WTC11 (cell line): ENCODE data around the gene JCAD. TPM values are rescaled to one million over a fixed set of nuclear protein-coding genes. Genes with fewer than 3 reads are reported as not detected.

Experiments
- ATAC-seq: fragments of 200-7000 bp; cut with Tn5 transposase; 2 replicates; pipeline ENCODE4 v1.10.0; 2021; ENCODE audit warnings: mild to moderate bottlenecking, moderate library complexity
- CTCF ChIA-PET: fragments of 300-600 bp; sonication (Branson Sonifier 250); formaldehyde crosslinking; loops from one replicate; lab custom pipeline; 2021; ENCODE audit warnings: antibody characterized with exemption; lab: Charles Lee
- POLR2A ChIA-PET: fragments of 350-600 bp; sonication (Branson Sonifier 250); formaldehyde crosslinking; loops from one replicate; lab custom pipeline; 2021; ENCODE audit warnings: antibody characterized with exemption; lab: Charles Lee
- DNase-seq: peaks from one replicate; pipeline ENCODE4 v3.0.0; 2021; ENCODE audit warnings: low spot score
- H3K27ac Mint-ChIP-seq: 2 replicates; pipeline ENCODE4 v1.8.0; 2021; ENCODE audit warnings: mixed read lengths
- H3K27me3 Mint-ChIP-seq: 2 replicates; pipeline ENCODE4 v1.8.0; 2021; ENCODE audit warnings: low read depth, mild to moderate bottlenecking, moderate library complexity, mixed read lengths
- H3K36me3 Mint-ChIP-seq: 2 replicates; pipeline ENCODE4 v1.8.0; 2021; ENCODE audit warnings: mixed read lengths
- H3K4me1 Mint-ChIP-seq: 2 replicates; pipeline ENCODE4 v1.8.0; 2022; ENCODE audit warnings: mixed read lengths
- H3K4me3 Mint-ChIP-seq: 2 replicates; pipeline ENCODE4 v1.8.0; 2021; ENCODE audit warnings: mild to moderate bottlenecking, moderate library complexity, mixed read lengths
- H3K9me3 Mint-ChIP-seq: 2 replicates; pipeline ENCODE4 v1.8.0; 2021; ENCODE audit warnings: mixed read lengths
- ATF1 ChIP-seq: sonication (generic); formaldehyde crosslinking; IDR thresholded peaks from 2 replicates; pipeline ENCODE4 v1.8.1; 2023; ENCODE audit warnings: mild to moderate bottlenecking, moderate library complexity, missing genetic modification reagents
- CDX4 ChIP-seq: fragments of 250-450 bp; sonication (Bioruptor Pico); IDR thresholded peaks from 2 replicates; pipeline ENCODE4 v1.9.0; 2021; ENCODE audit warnings: moderate library complexity, mild to moderate bottlenecking, inconsistent platforms, borderline replicate concordance
- CREB1 ChIP-seq: sonication (generic); formaldehyde crosslinking; IDR thresholded peaks from 2 replicates; pipeline ENCODE4 v1.8.0; 2023; ENCODE audit warnings: mild to moderate bottlenecking, missing genetic modification reagents
- ESRRA ChIP-seq: sonication (generic); formaldehyde crosslinking; IDR thresholded peaks from 2 replicates; pipeline ENCODE4 v1.8.1; 2022; ENCODE audit warnings: mild to moderate bottlenecking, missing genetic modification reagents, borderline replicate concordance
- JUN ChIP-seq: sonication (generic); formaldehyde crosslinking; IDR thresholded peaks from 2 replicates; pipeline ENCODE4 v1.8.0; 2023; ENCODE audit warnings: mild to moderate bottlenecking, missing genetic modification reagents
- MXD4 ChIP-seq: fragments of 250-450 bp; sonication (Bioruptor Pico); IDR thresholded peaks from 2 replicates; pipeline ENCODE4 v1.8.0; 2021; ENCODE audit warnings: mild to moderate bottlenecking, moderate library complexity, borderline replicate concordance
- RELA ChIP-seq: sonication (generic); formaldehyde crosslinking; IDR thresholded peaks from 2 replicates; pipeline ENCODE4 v1.8.1; 2022; ENCODE audit warnings: missing genetic modification reagents, mild to moderate bottlenecking, borderline replicate concordance
- RORB ChIP-seq: fragments of 250-450 bp; sonication (Bioruptor Pico); IDR thresholded peaks from 2 replicates; pipeline ENCODE4 v1.9.0; 2021; ENCODE audit warnings: mild to moderate bottlenecking
- SMAD3 ChIP-seq: sonication (generic); formaldehyde crosslinking; IDR thresholded peaks from 2 replicates; pipeline ENCODE4 v1.8.0; 2022; ENCODE audit warnings: missing genetic modification reagents, mild to moderate bottlenecking, borderline replicate concordance
- SMAD4 ChIP-seq: sonication (generic); formaldehyde crosslinking; IDR thresholded peaks from 2 replicates; pipeline ENCODE4 v1.8.0; 2022; ENCODE audit warnings: mild to moderate bottlenecking, missing genetic modification reagents
- STAT6 ChIP-seq: sonication (generic); formaldehyde crosslinking; conservative IDR thresholded peaks from 2 replicates; pipeline ENCODE4 v1.8.1; 2023; ENCODE audit warnings: mild to moderate bottlenecking, low read depth, missing genetic modification reagents, moderate library complexity
- ZBTB43 ChIP-seq: sonication (generic); formaldehyde crosslinking; IDR thresholded peaks from 2 replicates; pipeline ENCODE4 v1.8.1; 2023; ENCODE audit warnings: mild to moderate bottlenecking, missing genetic modification reagents
- total RNA-seq: library from RNA; stranded (reverse); gene quantifications from 3 replicates; pipeline ENCODE4 v1.2.3, GENCODE V29; 2021
- TF ChIP-seq, protein P1 (sequence below): fragments of 250-450 bp; sonication (Bioruptor Pico); IDR thresholded peaks from 2 replicates; pipeline ENCODE4 v1.9.0; 2021; ENCODE audit warnings: mild to moderate bottlenecking
- TF ChIP-seq, protein P2 (sequence below): sonication (generic); formaldehyde crosslinking; IDR thresholded peaks from 2 replicates; pipeline ENCODE4 v1.8.0; 2022; ENCODE audit warnings: missing genetic modification reagents

JCAD gene
- total RNA-seq, 1 experiment from 2014 or later = 1.8 TPM

DNA sequence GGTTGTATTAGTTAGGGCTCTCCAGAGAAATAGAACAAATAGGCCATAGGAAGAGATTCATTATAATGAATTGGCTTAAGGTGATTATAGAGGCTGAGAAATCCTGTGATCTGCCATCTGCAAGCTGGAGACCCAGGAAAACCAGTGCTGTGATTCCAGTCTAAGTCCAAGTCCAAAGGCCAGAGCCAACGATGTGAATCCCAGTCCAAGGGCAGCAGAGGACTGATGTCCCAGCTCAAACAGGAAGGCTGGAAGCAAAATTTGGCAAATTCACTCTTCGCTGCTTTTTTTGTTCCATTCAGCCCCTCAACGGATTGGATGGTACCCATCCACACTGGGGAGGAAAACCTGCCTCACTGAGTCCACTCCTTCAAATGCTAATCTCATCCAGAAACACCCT, 68.0 kb downstream of the JCAD start (continued):
- TF ChIP-seq JUN (CRISPR knock-in tag) = no peak
- no peak for TF ChIP-seq CREB1 (CRISPR knock-in tag)
- TF ChIP-seq SMAD4 (CRISPR knock-in tag) = no peak
- TF ChIP-seq RORB (CRISPR knock-in tag) = no peak

DNA sequence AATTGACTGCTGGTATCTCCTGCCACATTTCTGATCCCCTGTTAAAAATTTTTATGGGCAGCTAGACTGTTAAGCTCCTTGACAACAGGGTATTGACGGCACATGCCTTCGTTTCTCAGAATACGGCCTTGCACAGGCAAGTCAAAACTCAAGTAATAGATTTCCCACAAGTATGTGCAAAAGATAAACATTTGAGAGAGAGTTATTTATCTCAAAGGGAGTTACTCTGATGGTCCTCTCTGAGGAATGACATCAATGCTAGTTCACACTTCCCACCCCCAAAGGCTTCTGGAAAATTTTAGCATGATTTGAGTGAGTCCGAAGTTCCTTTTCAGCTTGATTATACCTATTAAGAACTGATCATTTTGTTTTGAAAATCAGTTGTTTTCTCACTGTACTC, 71.9 kb downstream of the JCAD start:
- no peak overlapping the region for H3K4me3 Mint-ChIP-seq
- H3K27me3 Mint-ChIP-seq = no peaks in the 10 kb centered on the region
- ChIA-PET CTCF (no interaction called here), POLR2A (no interaction called here)
- peaks cover 19% of the 10 kb centered on the region for H3K9me3 Mint-ChIP-seq
- H3K4me1 Mint-ChIP-seq = no peaks in the 10 kb centered on the region
- H3K27ac Mint-ChIP-seq = no peak overlapping the region
- DNase-seq = no peak
- peaks cover 9% of the 10 kb centered on the region for H3K36me3 Mint-ChIP-seq
- TF ChIP-seq SMAD3 (CRISPR knock-in tag) (no peak), RELA (CRISPR knock-in tag) (no peak), STAT6 (CRISPR knock-in tag) (no peak), ZBTB43 (CRISPR knock-in tag) (no peak), MXD4 (no peak), CDX4 (CRISPR knock-in tag) (no peak), ESRRA (CRISPR knock-in tag) (no peak), ATF1 (CRISPR knock-in tag) (no peak)
- TF ChIP-seq, protein P1, sequence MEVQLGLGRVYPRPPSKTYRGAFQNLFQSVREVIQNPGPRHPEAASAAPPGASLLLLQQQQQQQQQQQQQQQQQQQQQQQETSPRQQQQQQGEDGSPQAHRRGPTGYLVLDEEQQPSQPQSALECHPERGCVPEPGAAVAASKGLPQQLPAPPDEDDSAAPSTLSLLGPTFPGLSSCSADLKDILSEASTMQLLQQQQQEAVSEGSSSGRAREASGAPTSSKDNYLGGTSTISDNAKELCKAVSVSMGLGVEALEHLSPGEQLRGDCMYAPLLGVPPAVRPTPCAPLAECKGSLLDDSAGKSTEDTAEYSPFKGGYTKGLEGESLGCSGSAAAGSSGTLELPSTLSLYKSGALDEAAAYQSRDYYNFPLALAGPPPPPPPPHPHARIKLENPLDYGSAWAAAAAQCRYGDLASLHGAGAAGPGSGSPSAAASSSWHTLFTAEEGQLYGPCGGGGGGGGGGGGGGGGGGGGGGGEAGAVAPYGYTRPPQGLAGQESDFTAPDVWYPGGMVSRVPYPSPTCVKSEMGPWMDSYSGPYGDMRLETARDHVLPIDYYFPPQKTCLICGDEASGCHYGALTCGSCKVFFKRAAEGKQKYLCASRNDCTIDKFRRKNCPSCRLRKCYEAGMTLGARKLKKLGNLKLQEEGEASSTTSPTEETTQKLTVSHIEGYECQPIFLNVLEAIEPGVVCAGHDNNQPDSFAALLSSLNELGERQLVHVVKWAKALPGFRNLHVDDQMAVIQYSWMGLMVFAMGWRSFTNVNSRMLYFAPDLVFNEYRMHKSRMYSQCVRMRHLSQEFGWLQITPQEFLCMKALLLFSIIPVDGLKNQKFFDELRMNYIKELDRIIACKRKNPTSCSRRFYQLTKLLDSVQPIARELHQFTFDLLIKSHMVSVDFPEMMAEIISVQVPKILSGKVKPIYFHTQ (CRISPR knock-in tag) = no peak
- TF ChIP-seq, protein P2, sequence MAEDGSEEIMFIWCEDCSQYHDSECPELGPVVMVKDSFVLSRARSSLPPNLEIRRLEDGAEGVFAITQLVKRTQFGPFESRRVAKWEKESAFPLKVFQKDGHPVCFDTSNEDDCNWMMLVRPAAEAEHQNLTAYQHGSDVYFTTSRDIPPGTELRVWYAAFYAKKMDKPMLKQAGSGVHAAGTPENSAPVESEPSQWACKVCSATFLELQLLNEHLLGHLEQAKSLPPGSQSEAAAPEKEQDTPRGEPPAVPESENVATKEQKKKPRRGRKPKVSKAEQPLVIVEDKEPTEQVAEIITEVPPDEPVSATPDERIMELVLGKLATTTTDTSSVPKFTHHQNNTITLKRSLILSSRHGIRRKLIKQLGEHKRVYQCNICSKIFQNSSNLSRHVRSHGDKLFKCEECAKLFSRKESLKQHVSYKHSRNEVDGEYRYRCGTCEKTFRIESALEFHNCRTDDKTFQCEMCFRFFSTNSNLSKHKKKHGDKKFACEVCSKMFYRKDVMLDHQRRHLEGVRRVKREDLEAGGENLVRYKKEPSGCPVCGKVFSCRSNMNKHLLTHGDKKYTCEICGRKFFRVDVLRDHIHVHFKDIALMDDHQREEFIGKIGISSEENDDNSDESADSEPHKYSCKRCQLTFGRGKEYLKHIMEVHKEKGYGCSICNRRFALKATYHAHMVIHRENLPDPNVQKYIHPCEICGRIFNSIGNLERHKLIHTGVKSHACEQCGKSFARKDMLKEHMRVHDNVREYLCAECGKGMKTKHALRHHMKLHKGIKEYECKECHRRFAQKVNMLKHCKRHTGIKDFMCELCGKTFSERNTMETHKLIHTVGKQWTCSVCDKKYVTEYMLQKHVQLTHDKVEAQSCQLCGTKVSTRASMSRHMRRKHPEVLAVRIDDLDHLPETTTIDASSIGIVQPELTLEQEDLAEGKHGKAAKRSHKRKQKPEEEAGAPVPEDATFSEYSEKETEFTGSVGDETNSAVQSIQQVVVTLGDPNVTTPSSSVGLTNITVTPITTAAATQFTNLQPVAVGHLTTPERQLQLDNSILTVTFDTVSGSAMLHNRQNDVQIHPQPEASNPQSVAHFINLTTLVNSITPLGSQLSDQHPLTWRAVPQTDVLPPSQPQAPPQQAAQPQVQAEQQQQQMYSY (CRISPR knock-in tag) = no peak
- no peak for ATAC-seq
